HG03095 (cell line): ENCODE results near the gene NCDN.

Experiments
- ATAC-seq: cut with Tn5 transposase; IDR thresholded peaks from one replicate; pipeline ENCODE4 v1.9.1; 2021; ENCODE audit warnings: moderate library complexity; ENCODE audit not compliant: unreplicated experiment

Gene NCDN, protein sequence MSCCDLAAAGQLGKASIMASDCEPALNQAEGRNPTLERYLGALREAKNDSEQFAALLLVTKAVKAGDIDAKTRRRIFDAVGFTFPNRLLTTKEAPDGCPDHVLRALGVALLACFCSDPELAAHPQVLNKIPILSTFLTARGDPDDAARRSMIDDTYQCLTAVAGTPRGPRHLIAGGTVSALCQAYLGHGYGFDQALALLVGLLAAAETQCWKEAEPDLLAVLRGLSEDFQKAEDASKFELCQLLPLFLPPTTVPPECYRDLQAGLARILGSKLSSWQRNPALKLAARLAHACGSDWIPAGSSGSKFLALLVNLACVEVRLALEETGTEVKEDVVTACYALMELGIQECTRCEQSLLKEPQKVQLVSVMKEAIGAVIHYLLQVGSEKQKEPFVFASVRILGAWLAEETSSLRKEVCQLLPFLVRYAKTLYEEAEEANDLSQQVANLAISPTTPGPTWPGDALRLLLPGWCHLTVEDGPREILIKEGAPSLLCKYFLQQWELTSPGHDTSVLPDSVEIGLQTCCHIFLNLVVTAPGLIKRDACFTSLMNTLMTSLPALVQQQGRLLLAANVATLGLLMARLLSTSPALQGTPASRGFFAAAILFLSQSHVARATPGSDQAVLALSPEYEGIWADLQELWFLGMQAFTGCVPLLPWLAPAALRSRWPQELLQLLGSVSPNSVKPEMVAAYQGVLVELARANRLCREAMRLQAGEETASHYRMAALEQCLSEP

GRCh38 chr1:35557611-35558373 lies at the start of gene NCDN:
TSS of gene NCDN (plus strand) at chr1:35557799. CDS start at chr1:35558191, 392 bp downstream.
- ATAC-seq = peak; percentile 72

DNA sequence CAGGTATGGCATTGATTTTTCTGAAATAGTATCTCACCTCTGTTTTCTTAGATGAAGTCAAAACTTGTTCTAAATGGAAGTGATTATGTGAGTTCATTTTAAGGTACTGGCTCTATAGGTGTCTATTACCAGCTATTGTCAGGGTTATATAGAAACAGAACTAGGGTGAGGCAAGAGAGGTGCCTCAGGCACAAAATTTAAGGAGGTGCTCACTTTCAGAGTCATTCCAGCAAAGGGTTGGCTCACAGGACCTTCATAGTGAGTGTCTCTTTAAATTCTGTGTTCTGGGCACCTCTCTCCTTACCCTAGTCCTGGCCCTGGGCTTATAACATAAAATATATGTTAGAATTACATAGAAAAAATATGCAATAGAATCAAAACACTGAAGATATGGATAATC lies 49.7 kb upstream of the NCDN start:
- ATAC-seq = no peak

DNA sequence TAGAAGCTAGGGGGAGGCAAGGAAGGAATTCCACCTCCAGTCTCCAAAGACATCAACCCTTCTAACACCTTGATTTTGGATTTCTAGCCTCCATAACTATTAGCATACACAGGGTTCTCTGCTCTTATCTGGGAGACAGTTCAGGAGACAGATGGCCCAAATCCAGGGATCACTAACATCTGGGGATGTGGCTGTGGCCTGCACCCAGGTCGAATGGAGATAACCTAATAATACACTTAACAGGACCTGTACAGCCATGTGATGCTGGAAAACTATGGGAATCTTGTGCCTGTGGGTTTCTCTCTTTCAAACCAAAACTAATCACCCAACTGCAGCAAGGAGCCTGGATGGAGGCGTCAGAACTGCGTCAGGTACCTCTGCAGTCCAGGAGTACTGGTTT lies 48.0 kb upstream of the NCDN start:
- ATAC-seq = no peak

- ATAC-seq = no peak
Observed at GRCh38 chr1:35511305-35511704, 46.3 kb upstream of the NCDN start.

DNA sequence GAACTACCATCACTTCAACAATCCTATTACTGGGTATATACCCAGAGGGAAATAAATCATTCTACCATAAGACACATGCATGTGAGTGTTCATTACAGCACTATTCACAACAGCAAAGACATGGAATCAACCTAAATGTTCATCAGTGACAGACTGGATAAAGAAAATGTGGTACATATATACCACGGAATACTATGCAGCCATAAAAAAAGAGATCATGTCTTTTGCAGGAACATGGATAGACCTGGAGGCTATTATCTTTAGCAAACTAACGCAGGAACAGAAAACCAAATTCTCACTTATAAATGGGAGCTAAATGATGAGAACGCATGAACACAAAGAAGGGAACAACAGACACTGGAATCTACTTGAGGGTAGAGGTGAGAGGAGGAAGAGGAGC lies 39.4 kb upstream of the NCDN start:
- ATAC-seq = no peak

GRCh38 chr1:35519432-35519831 lies 38.2 kb upstream of the NCDN start:
- no peak for ATAC-seq

GRCh38 chr1:35524106-35524505 lies 33.5 kb upstream of the NCDN start:
- no peak for ATAC-seq

GRCh38 chr1:35530168-35530567 lies 27.4 kb upstream of the NCDN start:
- ATAC-seq = no peak

DNA sequence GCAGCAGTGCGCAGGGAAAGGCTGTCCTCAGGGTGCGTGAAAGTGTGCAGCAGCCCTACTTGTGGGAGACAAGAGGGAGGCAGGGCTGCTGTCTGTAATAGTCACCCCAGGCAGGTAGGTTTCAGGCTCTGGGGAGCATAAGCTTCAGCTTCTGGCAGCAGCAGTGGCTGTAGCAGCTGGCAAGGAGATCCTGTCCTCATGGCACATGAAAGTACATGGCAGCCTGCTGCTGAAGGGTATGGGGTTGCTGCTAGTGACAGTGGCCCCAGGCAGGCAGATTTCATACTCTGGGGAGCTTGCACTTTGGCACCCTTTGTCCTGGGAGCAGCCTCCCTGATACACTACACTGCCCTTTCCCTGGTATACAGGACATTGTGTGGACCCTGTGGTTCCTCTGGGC lies 26.7 kb upstream of the NCDN start:
- no peak for ATAC-seq

GRCh38 chr1:35531368-35531767 lies 26.2 kb upstream of the NCDN start:
- no peak for ATAC-seq

DNA sequence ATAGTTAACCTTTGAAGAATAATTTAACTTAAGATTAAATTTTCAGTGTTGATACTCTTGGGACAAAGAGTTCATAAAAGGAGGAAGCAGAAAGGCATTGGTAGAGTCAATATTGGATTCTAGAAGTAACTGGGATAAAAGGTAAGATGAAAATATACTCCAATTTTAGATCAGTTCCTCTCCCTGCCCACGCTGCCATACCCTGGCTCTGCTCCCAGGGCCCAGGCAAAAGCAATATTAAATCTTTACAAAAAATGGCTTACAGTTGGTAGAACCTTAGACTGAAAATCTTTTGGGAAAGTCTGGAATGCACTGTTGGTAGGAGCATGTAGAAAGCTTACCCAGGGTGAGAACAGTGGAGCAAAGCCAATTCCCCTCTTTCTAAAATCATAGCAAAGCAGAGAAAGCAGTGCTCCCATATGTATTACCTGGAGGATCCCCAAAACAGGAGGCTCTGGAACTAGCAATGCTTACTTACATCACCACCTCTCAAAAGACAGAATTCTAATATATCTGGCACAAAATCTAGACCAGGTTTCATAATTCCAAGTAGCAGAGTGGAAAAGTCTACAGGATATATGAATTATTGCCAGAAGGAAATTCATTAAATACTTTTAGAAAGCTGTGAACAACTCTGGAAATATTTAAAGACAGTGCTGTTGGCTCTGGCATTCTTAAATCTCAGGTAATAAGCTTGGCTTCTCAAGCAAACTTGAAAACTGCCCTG lies 24.9 kb upstream of the NCDN start:
- no peak for ATAC-seq

DNA sequence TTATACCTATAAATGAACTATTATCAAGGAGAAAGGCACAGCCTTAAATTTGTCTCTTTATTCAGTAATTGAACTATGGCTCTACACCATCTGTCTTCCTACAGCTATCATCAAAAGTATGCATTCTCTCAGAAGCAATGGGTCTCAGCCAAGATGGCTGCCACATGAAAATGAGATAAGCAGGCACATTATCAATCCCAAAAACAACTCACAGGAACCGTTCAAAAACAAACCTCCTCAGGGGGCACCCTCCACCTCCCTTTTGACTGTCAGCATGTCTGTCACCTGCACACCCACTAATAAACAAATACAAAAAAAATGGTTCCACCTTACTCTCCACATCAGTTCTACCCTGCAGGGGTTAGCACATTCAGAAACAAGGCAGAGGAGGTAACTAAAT lies 24.0 kb upstream of the NCDN start:
- no peak for ATAC-seq

GRCh38 chr1:35535243-35535642 lies 22.4 kb upstream of the NCDN start:
- ATAC-seq = no peak

DNA sequence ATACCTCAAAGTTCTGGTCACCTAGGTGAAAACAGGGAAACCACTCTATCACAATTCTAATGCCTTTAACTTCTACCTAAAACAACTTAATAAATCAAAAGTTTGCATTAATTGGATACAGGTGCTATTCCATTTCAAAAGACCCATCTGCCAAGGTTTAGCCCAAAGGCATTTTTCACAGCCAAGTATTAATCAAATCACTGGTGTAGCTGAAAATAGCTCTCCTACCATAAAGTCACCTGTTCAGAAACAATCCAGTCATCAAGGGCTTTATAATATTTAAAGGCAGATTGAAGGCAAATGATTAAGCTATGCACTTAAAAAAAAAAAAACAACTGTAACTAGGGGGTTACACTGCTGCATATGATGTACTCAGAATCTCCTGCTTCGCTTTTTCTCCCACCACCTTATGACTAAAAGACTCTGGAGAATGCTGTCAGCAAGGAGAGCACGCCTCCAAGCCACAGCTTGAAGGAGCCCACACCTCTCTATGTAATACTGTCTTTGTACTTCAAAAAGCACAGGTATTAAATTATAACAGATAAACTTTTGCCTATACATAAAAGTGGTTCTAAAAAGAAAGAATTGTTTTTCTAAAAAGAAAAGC lies 20.9 kb upstream of the NCDN start:
- no peak for ATAC-seq

- no peak for ATAC-seq
Observed at GRCh38 chr1:35537806-35538205, 19.8 kb upstream of the NCDN start.

DNA sequence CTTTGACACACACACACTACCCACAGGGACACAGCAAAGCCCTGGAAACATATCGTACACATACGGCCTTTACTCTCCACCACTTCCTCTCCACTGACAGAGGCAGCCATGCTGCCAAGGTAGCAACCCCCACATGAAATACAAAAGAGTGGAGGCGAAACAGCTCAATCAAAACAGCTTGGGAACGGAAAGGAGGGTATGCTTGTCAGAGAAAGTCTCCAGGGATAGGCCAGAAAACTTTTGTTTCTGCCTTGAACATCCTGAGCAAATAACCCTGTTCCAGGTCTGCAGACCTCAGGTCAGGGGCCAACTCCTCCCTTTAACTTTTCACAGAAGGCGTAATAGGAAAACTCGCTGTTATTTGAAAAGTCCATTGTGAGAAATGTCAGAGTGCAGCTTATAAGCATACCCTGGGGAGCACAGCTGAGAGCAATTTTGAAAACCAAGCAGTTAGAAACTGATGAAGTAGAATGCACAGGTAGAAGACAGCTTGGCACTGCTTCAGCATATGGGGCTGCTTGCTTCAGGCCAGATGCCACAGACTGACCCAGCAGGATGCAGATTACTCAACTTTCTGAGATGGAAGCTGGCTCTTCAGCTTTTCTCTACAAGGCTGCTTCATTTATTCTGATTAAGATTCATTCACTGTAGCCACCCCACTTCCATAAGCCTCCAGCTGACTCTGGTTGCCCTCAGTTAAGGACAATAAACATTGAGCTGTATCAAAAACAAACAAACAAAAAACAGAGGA lies 18.4 kb upstream of the NCDN start:
- ATAC-seq = peak; percentile 49

DNA sequence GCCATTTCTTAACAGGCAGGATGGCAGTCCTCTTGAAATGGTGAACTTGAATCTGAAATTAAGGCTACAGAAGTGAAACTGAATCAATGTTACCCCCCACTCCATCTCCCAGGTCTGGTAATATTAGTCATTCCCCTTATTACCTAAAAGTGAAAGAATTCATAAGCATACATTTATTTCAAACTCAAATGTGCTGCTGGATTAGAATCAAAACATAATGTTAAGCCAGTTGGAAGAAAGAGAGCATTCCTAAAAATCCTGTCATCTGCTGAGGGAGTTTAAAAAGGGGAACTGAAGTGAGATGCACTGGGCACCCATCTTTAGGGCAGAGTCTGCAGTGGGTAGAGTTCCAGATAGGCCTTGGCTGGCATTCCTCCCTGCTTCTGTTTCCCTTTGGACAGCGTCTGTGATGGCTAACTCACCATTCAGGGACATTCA lies 17.8 kb upstream of the NCDN start:
- no peak for ATAC-seq

- ATAC-seq = no peak
Observed at GRCh38 chr1:35544976-35545375, 12.6 kb upstream of the NCDN start.

- ATAC-seq = no peak
Observed at GRCh38 chr1:35546614-35547013, 11.0 kb upstream of the NCDN start.

- no peak for ATAC-seq
Observed at GRCh38 chr1:35553851-35554250, 3.7 kb upstream of the NCDN start.
